Measurements from ENCODE around the gene MED28.

MED28 gene

DNA sequence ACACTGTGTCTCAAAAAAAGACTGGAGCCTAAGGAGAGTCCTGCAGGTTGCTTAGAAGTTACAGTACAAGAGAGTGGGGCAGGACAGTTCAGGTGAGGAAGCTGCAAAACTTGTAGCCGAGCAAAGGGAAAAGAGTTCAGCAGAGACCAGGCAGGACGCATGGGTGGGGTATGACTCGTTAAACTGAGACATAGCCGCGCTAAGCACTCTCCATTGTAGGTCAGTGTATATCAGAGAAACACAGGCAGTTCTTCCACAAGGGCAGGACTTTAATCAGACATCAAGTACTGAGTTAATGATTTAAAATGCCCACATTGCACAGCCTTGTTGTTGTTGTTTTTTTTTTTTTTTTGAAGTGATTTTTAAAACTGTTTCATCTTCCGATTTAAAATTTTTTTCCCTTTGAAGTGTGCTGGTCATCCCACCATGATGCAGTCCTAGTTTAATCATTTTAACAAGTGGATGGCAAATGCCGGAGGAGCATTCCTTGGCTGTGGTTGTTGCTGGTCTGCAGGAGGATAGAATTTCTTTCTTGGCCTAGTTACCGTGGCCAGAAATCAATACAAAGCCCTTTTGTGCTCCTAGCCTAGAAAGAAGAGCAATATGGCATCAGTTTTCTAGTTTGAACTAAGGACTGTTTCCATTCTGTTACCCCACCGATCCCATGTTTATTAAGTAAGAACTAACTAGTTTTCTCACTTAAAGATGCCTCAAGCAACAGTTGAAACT, 27.2 kb upstream of the MED28 start:
- no peak for DNase-seq (ENCODE audit: low read depth, low spot score)
- H3K4me3 ChIP-seq (ENCODE audit: low read depth, low read length), result no peak overlapping the region
- POLR2A ChIA-PET, result no interaction called here
- TF ChIP-seq, protein P1, sequence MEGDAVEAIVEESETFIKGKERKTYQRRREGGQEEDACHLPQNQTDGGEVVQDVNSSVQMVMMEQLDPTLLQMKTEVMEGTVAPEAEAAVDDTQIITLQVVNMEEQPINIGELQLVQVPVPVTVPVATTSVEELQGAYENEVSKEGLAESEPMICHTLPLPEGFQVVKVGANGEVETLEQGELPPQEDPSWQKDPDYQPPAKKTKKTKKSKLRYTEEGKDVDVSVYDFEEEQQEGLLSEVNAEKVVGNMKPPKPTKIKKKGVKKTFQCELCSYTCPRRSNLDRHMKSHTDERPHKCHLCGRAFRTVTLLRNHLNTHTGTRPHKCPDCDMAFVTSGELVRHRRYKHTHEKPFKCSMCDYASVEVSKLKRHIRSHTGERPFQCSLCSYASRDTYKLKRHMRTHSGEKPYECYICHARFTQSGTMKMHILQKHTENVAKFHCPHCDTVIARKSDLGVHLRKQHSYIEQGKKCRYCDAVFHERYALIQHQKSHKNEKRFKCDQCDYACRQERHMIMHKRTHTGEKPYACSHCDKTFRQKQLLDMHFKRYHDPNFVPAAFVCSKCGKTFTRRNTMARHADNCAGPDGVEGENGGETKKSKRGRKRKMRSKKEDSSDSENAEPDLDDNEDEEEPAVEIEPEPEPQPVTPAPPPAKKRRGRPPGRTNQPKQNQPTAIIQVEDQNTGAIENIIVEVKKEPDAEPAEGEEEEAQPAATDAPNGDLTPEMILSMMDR (IDR thresholded peaks at IDR 0.05; ENCODE audit: insufficient read depth, low read length, missing control alignments), result no peak
- CTCF ChIA-PET, result no interaction called here

DNA sequence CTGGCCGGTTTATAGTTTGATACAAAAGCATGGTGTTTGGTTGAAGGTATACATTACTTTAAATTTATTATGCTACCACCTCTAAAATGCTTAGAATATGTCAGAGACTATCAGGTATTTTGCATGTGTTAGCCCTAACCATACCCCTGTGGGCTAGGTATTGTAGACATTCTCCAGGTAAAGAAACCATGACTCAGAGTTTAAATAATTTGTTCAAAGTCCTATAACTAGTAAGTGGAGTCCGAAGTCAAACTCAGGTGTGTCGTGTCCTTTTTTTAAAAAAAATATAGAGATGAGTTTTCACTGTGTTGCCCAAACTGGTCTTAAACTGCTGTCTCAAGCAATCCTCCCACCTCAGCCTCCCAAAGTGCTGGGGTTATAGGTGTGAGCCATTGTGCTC, 25.1 kb upstream of the MED28 start:
- ChIA-PET CTCF (no interaction called here), POLR2A (interaction anchor here (0.7 kb wide), 1 partner anchor 25 kb away, joined by 3 read pairs; the partner anchor contains the start of gene MED28)
- H3K4me3 ChIP-seq (ENCODE audit: low read depth, low read length), result no peak overlapping the region
- no peak for DNase-seq (ENCODE audit: low read depth, low spot score)
- TF ChIP-seq, protein P1 (IDR thresholded peaks at IDR 0.05; ENCODE audit: insufficient read depth, low read length, missing control alignments), result no peak

- DNase-seq (ENCODE audit: low read depth, low spot score), result no peak
- CTCF ChIA-PET, result no interaction called here
- POLR2A ChIA-PET, result no interaction called here
- no peak overlapping the region for H3K4me3 ChIP-seq (ENCODE audit: low read depth, low read length)
- TF ChIP-seq, protein P1 (IDR thresholded peaks at IDR 0.05; ENCODE audit: insufficient read depth, low read length, missing control alignments), result no peak
These were observed 18.9 kb upstream of the MED28 start for GRCh38 chr4:17595471-17596005.

- CTCF ChIA-PET, result interaction anchor here (0.7 to 3.1 kb wide), 6 partner anchors 12 to 219 kb away, joined by 3 to 11 read pairs (median 4); no protein-coding TSS in a partner anchor
- POLR2A ChIA-PET, result no interaction called here
- TF ChIP-seq, protein P1 (IDR thresholded peaks at IDR 0.05; ENCODE audit: insufficient read depth, low read length, missing control alignments), result peak; percentile 8
- H3K4me3 ChIP-seq (ENCODE audit: low read depth, low read length), result no peak overlapping the region
- DNase-seq (ENCODE audit: low read depth, low spot score), result no peak
These were observed 16.9 kb upstream of the MED28 start for GRCh38 chr4:17597517-17597916.

- H3K4me3 ChIP-seq (ENCODE audit: low read depth, low read length), result no peak overlapping the region
- ChIA-PET POLR2A (no interaction called here), CTCF (interaction anchor here (3.1 kb wide), 1 partner anchor 37 kb away, joined by 11 read pairs; no protein-coding TSS in a partner anchor)
- no peak for DNase-seq (ENCODE audit: low read depth, low spot score)
- TF ChIP-seq, protein P1 (IDR thresholded peaks at IDR 0.05; ENCODE audit: insufficient read depth, low read length, missing control alignments), result no peak
These were observed 14.6 kb upstream of the MED28 start for GRCh38 chr4:17599826-17600225.

GRCh38 chr4:17605236-17605635, 9.2 kb upstream of the MED28 start:
- ChIA-PET CTCF (no interaction called here), POLR2A (no interaction called here)
- TF ChIP-seq, protein P1 (IDR thresholded peaks at IDR 0.05; ENCODE audit: insufficient read depth, low read length, missing control alignments), result no peak
- no peak for DNase-seq (ENCODE audit: low read depth, low spot score)
- H3K4me3 ChIP-seq (ENCODE audit: low read depth, low read length), result no peak overlapping the region
